ENCODE measurements around the gene TM9SF2. TPM values are rescaled to one million over a fixed set of nuclear protein-coding genes. Genes with fewer than 3 reads are reported as not detected.
A peak's percentile ranks its signal among the peaks of the same experiment; 100 is the strongest.
"Not testable (repeated sequence)": the region's sequence is repeated elsewhere in the genome, so short reads cannot be mapped to it uniquely, and the experiment has no call there.

TM9SF2 gene, protein sequence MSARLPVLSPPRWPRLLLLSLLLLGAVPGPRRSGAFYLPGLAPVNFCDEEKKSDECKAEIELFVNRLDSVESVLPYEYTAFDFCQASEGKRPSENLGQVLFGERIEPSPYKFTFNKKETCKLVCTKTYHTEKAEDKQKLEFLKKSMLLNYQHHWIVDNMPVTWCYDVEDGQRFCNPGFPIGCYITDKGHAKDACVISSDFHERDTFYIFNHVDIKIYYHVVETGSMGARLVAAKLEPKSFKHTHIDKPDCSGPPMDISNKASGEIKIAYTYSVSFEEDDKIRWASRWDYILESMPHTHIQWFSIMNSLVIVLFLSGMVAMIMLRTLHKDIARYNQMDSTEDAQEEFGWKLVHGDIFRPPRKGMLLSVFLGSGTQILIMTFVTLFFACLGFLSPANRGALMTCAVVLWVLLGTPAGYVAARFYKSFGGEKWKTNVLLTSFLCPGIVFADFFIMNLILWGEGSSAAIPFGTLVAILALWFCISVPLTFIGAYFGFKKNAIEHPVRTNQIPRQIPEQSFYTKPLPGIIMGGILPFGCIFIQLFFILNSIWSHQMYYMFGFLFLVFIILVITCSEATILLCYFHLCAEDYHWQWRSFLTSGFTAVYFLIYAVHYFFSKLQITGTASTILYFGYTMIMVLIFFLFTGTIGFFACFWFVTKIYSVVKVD
- 128 TPM for total RNA-seq (ENCODE audit: unreplicated experiment)
- long read RNA-seq, transcript TM9SF2-201 (17 exons, 3,430 nt), result major isoform, 89 of 115 reads
- long read RNA-seq, partial matches to known transcripts, result 19 of 115 reads
- long read RNA-seq, other reads (novel, unspliced or antisense), result 7 of 115 reads

DNA sequence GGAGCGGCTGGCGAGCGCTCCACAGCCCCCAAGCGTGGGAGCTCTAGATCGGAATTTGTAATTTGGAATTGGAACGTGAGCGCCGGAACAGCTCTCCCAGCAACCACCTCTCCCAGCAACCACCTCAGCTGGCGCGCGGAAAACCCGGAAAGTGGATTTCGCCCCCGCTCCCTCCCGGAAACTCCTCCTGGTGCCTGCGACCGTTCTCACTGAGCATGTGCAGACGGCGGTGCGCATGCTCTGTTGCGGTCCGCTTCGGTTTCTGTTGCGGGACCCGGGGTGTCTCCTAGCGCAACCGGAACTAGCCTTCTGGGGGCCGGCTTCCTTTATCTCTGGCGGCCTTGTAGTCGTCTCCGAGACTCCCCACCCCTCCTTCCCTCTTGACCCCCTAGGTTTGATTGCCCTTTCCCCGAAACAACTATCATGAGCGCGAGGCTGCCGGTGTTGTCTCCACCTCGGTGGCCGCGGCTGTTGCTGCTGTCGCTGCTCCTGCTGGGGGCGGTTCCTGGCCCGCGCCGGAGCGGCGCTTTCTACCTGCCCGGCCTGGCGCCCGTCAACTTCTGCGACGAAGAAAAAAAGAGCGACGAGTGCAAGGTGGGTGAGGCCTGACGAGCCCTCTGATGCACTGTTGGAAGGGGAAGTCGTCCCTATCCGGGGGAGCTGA lies at the start of gene TM9SF2:
Gene TM9SF2 (plus strand): TSS at position 289 of the 664 bp plus-strand sequence. CDS start 135 bp downstream, at position 424.
- Mint-ChIP-seq H3K9me3 (ENCODE audit: unreplicated experiment) (no peaks in the 10 kb centered on the region), H3K27ac (ENCODE audit: unreplicated experiment) (peak within 1 kb of the TSS; percentile 89), H3K4me1 (ENCODE audit: unreplicated experiment) (peaks cover 41% of the 10 kb centered on the region), H3K27me3 (ENCODE audit: unreplicated experiment) (peaks cover 14% of the 10 kb centered on the region), H3K4me3 (ENCODE audit: unreplicated experiment) (peak within 1 kb of the TSS; percentile 97), H3K36me3 (ENCODE audit: low read depth, unreplicated experiment) (peaks cover 3% of the 10 kb centered on the region)
- peak; percentile 99 for DNase-seq (ENCODE audit: low spot score)
- TF ChIP-seq, protein P1, sequence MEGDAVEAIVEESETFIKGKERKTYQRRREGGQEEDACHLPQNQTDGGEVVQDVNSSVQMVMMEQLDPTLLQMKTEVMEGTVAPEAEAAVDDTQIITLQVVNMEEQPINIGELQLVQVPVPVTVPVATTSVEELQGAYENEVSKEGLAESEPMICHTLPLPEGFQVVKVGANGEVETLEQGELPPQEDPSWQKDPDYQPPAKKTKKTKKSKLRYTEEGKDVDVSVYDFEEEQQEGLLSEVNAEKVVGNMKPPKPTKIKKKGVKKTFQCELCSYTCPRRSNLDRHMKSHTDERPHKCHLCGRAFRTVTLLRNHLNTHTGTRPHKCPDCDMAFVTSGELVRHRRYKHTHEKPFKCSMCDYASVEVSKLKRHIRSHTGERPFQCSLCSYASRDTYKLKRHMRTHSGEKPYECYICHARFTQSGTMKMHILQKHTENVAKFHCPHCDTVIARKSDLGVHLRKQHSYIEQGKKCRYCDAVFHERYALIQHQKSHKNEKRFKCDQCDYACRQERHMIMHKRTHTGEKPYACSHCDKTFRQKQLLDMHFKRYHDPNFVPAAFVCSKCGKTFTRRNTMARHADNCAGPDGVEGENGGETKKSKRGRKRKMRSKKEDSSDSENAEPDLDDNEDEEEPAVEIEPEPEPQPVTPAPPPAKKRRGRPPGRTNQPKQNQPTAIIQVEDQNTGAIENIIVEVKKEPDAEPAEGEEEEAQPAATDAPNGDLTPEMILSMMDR (IDR thresholded peaks at IDR 0.05; ENCODE audit: unreplicated experiment), result no peak

DNA sequence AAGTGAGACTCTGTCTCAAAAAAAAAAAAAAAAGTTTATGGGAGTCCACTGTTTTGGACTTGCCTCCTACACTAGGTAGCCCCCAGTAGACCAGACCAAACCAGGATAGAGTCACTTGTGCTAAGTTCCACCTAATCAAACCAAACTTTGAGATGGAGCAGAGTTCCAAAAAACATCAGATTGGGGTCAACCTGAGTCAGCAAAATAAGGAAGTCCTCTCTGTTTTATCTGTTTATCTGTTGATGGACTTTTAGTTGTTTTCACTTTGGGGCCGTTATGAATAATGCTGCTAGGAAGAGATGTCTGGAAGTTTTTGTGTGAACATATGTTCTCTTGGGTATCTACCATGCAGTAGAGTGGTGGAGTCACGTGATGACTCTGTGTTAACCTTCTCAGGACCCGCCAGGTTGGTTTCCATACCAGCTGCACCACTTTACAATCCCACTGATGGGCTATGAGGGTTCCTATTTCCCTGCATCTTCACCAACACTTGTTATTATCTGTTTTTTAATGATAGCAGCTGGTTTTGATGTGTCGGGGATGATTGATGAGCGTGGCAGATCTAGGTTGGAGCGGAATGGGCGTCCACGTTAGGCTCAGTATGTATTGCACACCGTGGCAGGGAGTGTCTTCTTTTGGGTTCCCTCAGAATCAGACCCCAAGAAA lies 46.6 kb upstream of the TM9SF2 start:
- Mint-ChIP-seq H3K27ac (ENCODE audit: unreplicated experiment) (no peak overlapping the region), H3K36me3 (ENCODE audit: low read depth, unreplicated experiment) (peaks cover 6% of the 10 kb centered on the region), H3K9me3 (ENCODE audit: unreplicated experiment) (no peaks in the 10 kb centered on the region), H3K4me1 (ENCODE audit: unreplicated experiment) (no peaks in the 10 kb centered on the region), H3K4me3 (ENCODE audit: unreplicated experiment) (no peak overlapping the region), H3K27me3 (ENCODE audit: unreplicated experiment) (peaks cover 1% of the 10 kb centered on the region)
- no peak for DNase-seq (ENCODE audit: low spot score)
- TF ChIP-seq, protein P1 (IDR thresholded peaks at IDR 0.05; ENCODE audit: unreplicated experiment), result no peak

DNA sequence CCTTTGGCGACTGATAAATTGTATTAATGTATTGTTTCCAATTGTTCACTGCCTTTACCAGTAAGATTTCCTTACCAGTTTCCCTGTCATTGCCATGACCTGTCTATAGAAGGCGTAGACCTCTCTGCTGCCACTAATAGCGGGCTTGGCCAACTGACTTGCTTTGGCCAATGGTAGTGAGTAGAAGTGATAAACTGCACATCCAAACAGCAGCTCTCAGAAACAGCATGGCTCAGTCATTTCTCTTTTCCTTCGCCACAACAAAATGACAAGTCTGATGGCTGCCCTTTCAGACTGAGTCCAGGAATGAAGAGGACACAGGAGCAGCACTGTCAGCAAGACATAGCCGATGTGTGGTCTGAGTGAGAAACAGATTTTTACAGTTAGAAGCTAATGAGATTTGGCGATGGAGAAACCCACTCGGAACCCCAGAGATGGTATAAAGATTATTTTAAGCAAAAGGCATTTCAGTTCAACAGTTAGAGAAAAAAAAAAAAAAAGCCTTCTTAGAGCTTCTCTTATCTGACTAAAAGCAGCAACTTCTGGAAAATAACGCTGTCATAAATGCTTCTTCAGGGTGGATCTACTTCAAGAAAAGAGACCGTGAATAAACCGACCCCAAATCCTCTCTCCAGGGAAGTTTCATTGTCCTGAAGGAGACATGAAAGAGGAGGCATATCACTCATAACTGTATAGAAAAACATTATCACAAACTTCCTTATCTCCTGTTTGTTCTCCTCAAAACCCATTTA lies 42.0 kb upstream of the TM9SF2 start:
- peaks cover 3% of the 10 kb centered on the region for H3K27me3 Mint-ChIP-seq (ENCODE audit: unreplicated experiment)
- TF ChIP-seq, protein P1 (IDR thresholded peaks at IDR 0.05; ENCODE audit: unreplicated experiment), result no peak
- H3K4me1 Mint-ChIP-seq (ENCODE audit: unreplicated experiment), result peaks cover 11% of the 10 kb centered on the region
- no peak overlapping the region for H3K4me3 Mint-ChIP-seq (ENCODE audit: unreplicated experiment)
- DNase-seq (ENCODE audit: low spot score), result no peak
- H3K36me3 Mint-ChIP-seq (ENCODE audit: low read depth, unreplicated experiment), result no peaks in the 10 kb centered on the region
- H3K27ac Mint-ChIP-seq (ENCODE audit: unreplicated experiment), result no peak overlapping the region
- no peaks in the 10 kb centered on the region for H3K9me3 Mint-ChIP-seq (ENCODE audit: unreplicated experiment)

DNA sequence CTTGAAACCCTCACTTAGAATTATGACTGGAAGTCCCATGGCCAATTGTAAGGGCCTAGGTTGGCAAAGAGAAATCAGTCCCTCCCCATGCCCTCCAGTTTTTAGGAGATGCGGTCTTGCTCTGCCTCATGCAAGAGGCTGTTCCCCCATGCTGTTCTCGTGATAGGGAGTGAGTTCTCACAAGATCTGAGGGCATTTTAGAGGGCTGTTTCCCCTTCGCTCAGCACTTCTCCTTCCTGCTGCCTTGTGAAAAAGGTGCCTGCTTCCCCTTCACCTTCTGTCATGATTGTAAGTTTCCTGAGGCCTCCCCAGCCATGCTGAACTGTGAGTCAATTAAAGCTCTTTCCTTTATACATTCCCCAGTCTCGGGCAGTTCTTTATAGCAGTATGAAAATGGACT lies 40.5 kb upstream of the TM9SF2 start:
- not testable (repeated sequence) for DNase-seq (ENCODE audit: low spot score); H3K36me3 Mint-ChIP-seq (ENCODE audit: low read depth, unreplicated experiment); H3K9me3 Mint-ChIP-seq (ENCODE audit: unreplicated experiment); H3K27ac Mint-ChIP-seq (ENCODE audit: unreplicated experiment); H3K4me3 Mint-ChIP-seq (ENCODE audit: unreplicated experiment); H3K27me3 Mint-ChIP-seq (ENCODE audit: unreplicated experiment)
- peaks cover 13% of the 10 kb centered on the region for H3K4me1 Mint-ChIP-seq (ENCODE audit: unreplicated experiment)

Data from endothelial cell (in vitro differentiated cells).